Panc1 (cell line): ENCODE measurements around the gene CCT6A. TPM values are rescaled to one million over a fixed set of nuclear protein-coding genes. Genes with fewer than 3 reads are reported as not detected.
A peak's percentile ranks its signal among the peaks of the same experiment; 100 is the strongest.
"Not testable (repeated sequence)": the region's sequence is repeated elsewhere in the genome, so short reads cannot be mapped to it uniquely, and the experiment has no call there.

Experiments used
- ATAC-seq: fragments of 200-7000 bp; cut with Tn5 transposase; 2 replicates; pipeline ENCODE4 v1.9.1; 2020; ENCODE audit warnings: mild to moderate bottlenecking, moderate library complexity
- BruUV-seq: library from RNA; stranded (reverse); fragments of 400-500 nt; replicated peaks from 2 replicates; lab custom pipeline; 2021; lab: Mats Ljungman, UMichigan
- CTCF ChIA-PET: fragments of 300-600 bp; sonication (Branson Sonifier 250); formaldehyde crosslinking; loops from one replicate; lab custom pipeline; 2022; ENCODE audit warnings: antibody characterized with exemption; lab: Charles Lee
- POLR2A ChIA-PET: fragments of 300-600 bp; sonication (Branson Sonifier 250); formaldehyde crosslinking; loops from one replicate; lab custom pipeline; 2022; ENCODE audit warnings: antibody characterized with exemption; lab: Charles Lee
- DNase-seq: peaks from one replicate; pipeline ENCODE4 v3.0.0-alpha.2; 2010; ENCODE audit warnings: low read depth, low spot score
- H3K27ac ChIP-seq: 2 replicates; pipeline ENCODE4 v1.5.1; 2011; ENCODE audit warnings: mild to moderate bottlenecking, low read length, inconsistent platforms
- H3K27me3 ChIP-seq: fragments of 200-500 bp; sonication (Bioruptor generic); 2 replicates; pipeline ENCODE4 v1.6.0; 2014; ENCODE audit warnings: low read length, inconsistent platforms; ENCODE audit not compliant: control insufficient read depth, insufficient read depth
- H3K36me3 ChIP-seq: fragments of 200-500 bp; sonication (Bioruptor generic); 2 replicates; pipeline ENCODE4 v1.5.1; 2014; ENCODE audit warnings: inconsistent platforms, mild to moderate bottlenecking, low read length, moderate library complexity; ENCODE audit not compliant: control insufficient read depth, insufficient read depth
- H3K4me1 ChIP-seq: 2 replicates; pipeline ENCODE4 v1.5.1; 2011; ENCODE audit warnings: inconsistent platforms, mild to moderate bottlenecking, low read length, moderate library complexity; ENCODE audit not compliant: control insufficient read depth, insufficient read depth
- H3K4me3 ChIP-seq, 2 experiments: 2 replicates each; pipeline ENCODE4 v1.5.1; 2011 to 2012; ENCODE audit warnings: low read depth in 2 of 2, low read length in 2 of 2, mild to moderate bottlenecking in 2 of 2, inconsistent platforms in 1 of 2, moderate library complexity in 1 of 2
- H3K9me3 ChIP-seq: fragments of 200-500 bp; sonication (Bioruptor generic); 2 replicates; pipeline ENCODE4 v1.5.1; 2014; ENCODE audit warnings: low read depth, mild to moderate bottlenecking, inconsistent platforms, low read length, moderate library complexity; ENCODE audit not compliant: control insufficient read depth, insufficient read depth
- CTCF ChIP-seq: fragments of 450-650 bp; IDR thresholded peaks from 2 replicates; pipeline ENCODE4 v1.5.1; 2017; ENCODE audit warnings: mild to moderate bottlenecking
- POLR2AphosphoS5 ChIP-seq: IDR thresholded peaks from 2 replicates; pipeline ENCODE4 v1.6.1; 2012; ENCODE audit warnings: mild to moderate bottlenecking, low read depth, low read length, moderate library complexity
- REST ChIP-seq, 2 experiments: IDR thresholded peaks; 2 replicates each; pipeline ENCODE4 v1.6.1; 2011 to 2012; ENCODE audit warnings: low read depth in 2 of 2, control low read depth in 1 of 2, low read length in 1 of 2, mild to moderate bottlenecking in 1 of 2, moderate library complexity in 1 of 2; ENCODE audit not compliant: insufficient read depth in 1 of 2
- SIN3A ChIP-seq: IDR thresholded peaks from 2 replicates; pipeline ENCODE4 v1.6.1; 2012; ENCODE audit warnings: low read depth, mild to moderate bottlenecking, low read length, moderate library complexity, borderline replicate concordance; ENCODE audit not compliant: insufficient read depth
- TCF7L2 ChIP-seq: IDR thresholded peaks from 2 replicates; pipeline ENCODE4 v1.6.1; 2011; ENCODE audit warnings: mild to moderate bottlenecking, low read depth, low read length, inconsistent platforms
- in situ Hi-C: cut with HindIII; loops from 2 replicates; pipeline ENCODE4 v1.10.0; 2016; ENCODE audit warnings: low sequenced_read_pairs, low pct_unique_long_range_greater_than_20kb
- intact Hi-C: fragments of 100-400 bp; cut with micrococcal nuclease; formaldehyde crosslinking; loops from one replicate; pipeline ENCODE4 v1.10.0; 2022; ENCODE audit not compliant: unreplicated experiment
- total RNA-seq: library from RNA; stranded (reverse); gene quantifications from one replicate; pipeline ENCODE4 v1.2.1, GENCODE V29; 2021; ENCODE audit not compliant: unreplicated experiment

The CCT6A gene
- total RNA-seq, 1 experiment from 2014 or later, result 324 TPM

GRCh38 chr7:56099653-56100052 lies 48.1 kb downstream of the CCT6A start:
- POLR2A ChIA-PET, result no interaction called here
- intact Hi-C loops, result no loop called here
- H3K27ac ChIP-seq, result no peak overlapping the region

GRCh38 chr7:56104138-56104537 lies 52.6 kb downstream of the CCT6A start:
- H3K4me1 ChIP-seq, intact Hi-C loops, H3K27me3 ChIP-seq, H3K4me3 ChIP-seq, BruUV-seq, POLR2A ChIA-PET, in situ Hi-C loops, H3K9me3 ChIP-seq, DNase-seq, H3K27ac ChIP-seq, ATAC-seq: not testable (repeated sequence)
- CTCF ChIA-PET, result interaction anchor here (0.7 to 1.0 kb wide), 3 partner anchors 12 to 27 kb away, joined by 3 to 4 read pairs (median 3); no protein-coding TSS in a partner anchor
- peaks cover 26% of the 10 kb centered on the region for H3K36me3 ChIP-seq

More at GRCh38 chr7:56099653-56100052, 48.1 kb downstream of the CCT6A start:
- no peak for DNase-seq
- Histone ChIP-seq H3K4me1 (0 out of 2 replicates have a peak, but pooled peaks cover 3% of the 10 kb centered on the region), H3K36me3 (peaks cover 26% of the 10 kb centered on the region), H3K9me3 (no peaks in the 10 kb centered on the region), H3K27me3 (no peaks in the 10 kb centered on the region), H3K4me3 (no peak overlapping the region)
- in situ Hi-C loops, result no loop called here
- no peak for ATAC-seq
- TF ChIP-seq CTCF (no peak), REST (IDR thresholded peaks at IDR 0.05; ENCODE audit: insufficient read depth in 1 of 2, low read depth in 2 of 2, low read length in 1 of 2) (no peak), TCF7L2 (no peak), SIN3A (no peak), POLR2AphosphoS5 (no peak)
- BruUV-seq, result no TSS peak
- CTCF ChIA-PET, result no interaction called here

- intact Hi-C loops (no loop called here), in situ Hi-C loops (no loop called here)
- peaks cover 6% of the 10 kb centered on the region; the same call in 1 of the 2 replicates for H3K4me1 ChIP-seq
- peak overlapping the region; percentile 55 to 98 for H3K4me3 ChIP-seq
- ChIA-PET POLR2A (interaction anchor here (0.7 to 1.5 kb wide), 2 partner anchors 12 to 132 kb away, joined by 3 to 10 read pairs; no protein-coding TSS in a partner anchor), CTCF (interaction anchor here (0.6 to 1.5 kb wide), 3 partner anchors 26 to 61 kb away, joined by 3 to 6 read pairs (median 4); no protein-coding TSS in a partner anchor)
- H3K27me3 ChIP-seq, result no peaks in the 10 kb centered on the region
- no peak for TF ChIP-seq SIN3A
- TF ChIP-seq TCF7L2, result no peak
- no peak for TF ChIP-seq REST (IDR thresholded peaks at IDR 0.05; ENCODE audit: insufficient read depth in 1 of 2, low read depth in 2 of 2, low read length in 1 of 2)
- TF ChIP-seq POLR2AphosphoS5, result no peak
- TF ChIP-seq CTCF, result no peak
- peak; percentile 46; the same call in 1 of the 2 replicates for ATAC-seq
- TSS peak; percentile 86 for BruUV-seq
- peak; percentile 46 for DNase-seq
- peaks cover 18% of the 10 kb centered on the region for H3K36me3 ChIP-seq
- H3K9me3 ChIP-seq, result no peaks in the 10 kb centered on the region
- H3K27ac ChIP-seq, result peak overlapping the region; percentile 98
Observed at GRCh38 chr7:56105508-56105907, 53.9 kb downstream of the CCT6A start.
